HG02885 (cell line): ENCODE measurements around the gene PBX1.

ENCODE experiments used
- ATAC-seq: cut with Tn5 transposase; IDR thresholded peaks from one replicate; pipeline ENCODE4 v1.9.1; 2021; ENCODE audit warnings: mild to moderate bottlenecking; ENCODE audit not compliant: unreplicated experiment, poor library complexity

PBX1 gene

GRCh38 chr1:164611754-164612642 is 53.0 kb downstream of the PBX1 start:
- ATAC-seq = no peak

GRCh38 chr1:164613176-164613575 is 54.2 kb downstream of the PBX1 start:
- ATAC-seq = no peak

- no peak for ATAC-seq
These were observed 55.3 kb downstream of the PBX1 start for GRCh38 chr1:164614316-164614715.

DNA sequence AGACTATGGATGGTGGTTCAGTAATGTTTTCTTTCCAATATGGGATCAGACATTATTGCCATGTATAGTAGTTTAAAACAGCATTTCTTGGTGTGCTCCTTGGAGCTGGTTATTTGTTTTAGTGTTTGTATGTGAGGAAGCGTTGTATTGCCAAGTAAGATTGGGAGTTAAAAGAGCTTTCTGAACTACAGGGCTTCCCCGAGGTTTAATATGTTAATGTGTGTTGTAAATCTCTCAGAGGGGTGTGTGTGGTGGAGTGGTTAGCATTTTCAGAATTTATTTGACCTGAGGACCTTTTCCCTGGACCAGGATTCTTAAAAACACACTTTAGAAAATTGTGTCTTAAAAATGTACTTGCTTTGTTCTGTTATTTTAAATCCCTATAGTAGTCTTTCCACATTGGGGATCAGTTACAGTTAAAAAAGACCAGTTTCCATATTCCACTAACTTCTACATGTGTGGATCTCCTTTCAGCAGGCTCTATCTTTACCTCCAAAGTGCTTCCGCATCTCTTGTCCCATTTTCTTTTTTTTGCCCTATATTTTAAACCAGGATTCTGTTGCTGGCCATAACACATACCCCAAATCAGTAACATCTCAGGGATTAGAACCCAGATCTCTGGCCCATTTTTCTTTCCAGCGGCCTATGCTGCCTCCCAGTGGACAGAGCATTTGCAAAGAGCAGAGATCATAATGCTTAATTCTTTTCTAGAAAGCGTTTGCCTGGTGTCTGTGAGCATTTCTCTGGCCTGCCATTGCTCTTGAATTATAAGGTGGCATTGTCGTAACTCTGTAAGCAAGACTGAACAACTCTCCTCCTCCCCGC is 58.6 kb downstream of the PBX1 start:
- ATAC-seq = no peak

DNA sequence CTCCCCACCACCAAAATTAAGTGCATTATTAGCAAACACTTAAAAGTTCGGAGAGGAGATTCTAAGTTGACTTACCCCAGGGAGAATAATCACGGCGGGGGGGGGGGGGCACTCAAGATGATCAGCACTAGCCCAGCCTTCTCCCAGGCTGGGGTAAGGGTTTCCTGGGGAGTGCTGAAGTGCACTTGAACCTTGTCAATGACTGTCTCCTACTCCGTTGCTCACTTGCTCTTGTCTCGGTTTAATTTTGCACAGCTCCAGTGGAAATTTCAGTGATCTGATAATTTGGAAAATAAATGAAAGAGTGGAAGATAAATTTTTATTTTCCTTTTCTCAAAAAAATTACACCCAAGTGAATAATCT is 59.2 kb downstream of the PBX1 start:
- no peak for ATAC-seq

DNA sequence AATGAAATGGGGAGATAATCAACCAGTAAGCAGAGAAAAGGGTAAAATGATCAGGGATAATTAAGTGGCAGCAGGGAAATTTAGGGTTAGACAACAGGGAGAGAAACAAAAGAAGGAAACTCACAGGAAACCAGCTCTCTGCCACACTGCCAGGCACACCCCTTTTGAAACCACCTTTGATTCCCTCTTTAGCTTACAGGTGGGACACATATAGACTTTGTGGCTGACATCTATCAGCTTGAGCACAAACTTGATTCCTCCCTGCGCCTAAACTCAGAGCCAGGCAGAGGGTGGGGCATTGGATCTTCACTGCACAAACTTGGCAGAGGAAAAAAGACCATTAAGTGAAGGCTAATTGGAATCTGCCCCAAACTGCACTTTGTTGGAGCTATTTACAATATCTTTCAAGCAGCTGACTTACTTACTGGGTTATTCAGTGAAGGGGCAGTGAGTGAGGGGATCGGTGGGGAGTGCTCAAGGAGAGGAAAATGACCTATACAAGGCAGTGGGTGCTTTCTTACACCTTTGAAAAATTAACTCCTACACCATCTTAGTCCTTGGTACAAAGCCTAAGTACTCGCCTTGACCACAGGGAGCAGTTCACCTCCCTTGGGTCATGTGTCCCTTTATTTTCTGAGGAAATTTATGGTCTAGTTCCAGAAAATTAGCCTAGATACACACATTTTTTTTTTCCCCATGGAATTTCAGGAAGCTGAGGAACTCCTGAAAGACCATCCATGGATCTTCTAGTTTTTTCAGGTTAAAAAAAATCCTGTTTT is 60.2 kb downstream of the PBX1 start:
- no peak for ATAC-seq

GRCh38 chr1:164622068-164622845 is 63.3 kb downstream of the PBX1 start:
- no peak for ATAC-seq

DNA sequence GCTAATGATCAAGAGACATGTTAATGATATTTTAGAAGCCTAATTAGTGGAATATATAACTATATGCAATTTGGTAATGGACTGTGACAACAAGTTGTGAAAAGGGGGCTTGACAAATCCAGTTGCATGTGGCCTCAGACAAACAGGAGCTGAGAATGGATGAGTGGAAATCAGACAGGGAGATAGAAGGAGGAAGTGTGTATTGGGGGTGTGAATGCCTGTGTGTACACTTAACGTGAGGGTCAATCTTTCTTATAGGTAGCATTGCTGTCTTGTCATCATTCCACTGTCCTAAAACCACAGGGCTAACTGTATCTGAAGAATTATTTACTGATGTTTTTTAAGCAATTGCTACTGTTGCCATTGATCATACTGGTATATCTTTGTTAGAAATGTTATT is 64.8 kb downstream of the PBX1 start:
- no peak for ATAC-seq

DNA sequence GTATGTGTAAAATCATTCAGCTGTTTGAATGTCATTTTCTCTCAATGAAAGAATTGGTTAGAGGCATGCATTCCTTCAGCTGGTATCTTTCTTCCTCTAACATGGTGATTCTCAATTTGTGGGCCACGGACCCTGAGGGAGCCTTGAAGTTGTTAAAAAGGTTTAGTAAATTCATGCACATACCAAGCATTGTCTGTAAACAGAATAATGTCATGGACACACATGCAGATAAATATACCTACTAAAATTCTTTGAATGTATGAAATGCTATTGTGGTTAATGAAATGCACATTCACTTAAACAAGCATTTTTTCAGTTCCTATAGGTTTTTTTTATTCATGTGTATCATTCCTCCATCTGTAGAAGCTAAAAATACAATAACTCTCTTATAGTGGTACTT is 65.4 kb downstream of the PBX1 start:
- no peak for ATAC-seq

- no peak for ATAC-seq
These were observed 66.1 kb downstream of the PBX1 start for GRCh38 chr1:164625004-164625617.

- no peak for ATAC-seq
These were observed 69.8 kb downstream of the PBX1 start for GRCh38 chr1:164628772-164629171.

DNA sequence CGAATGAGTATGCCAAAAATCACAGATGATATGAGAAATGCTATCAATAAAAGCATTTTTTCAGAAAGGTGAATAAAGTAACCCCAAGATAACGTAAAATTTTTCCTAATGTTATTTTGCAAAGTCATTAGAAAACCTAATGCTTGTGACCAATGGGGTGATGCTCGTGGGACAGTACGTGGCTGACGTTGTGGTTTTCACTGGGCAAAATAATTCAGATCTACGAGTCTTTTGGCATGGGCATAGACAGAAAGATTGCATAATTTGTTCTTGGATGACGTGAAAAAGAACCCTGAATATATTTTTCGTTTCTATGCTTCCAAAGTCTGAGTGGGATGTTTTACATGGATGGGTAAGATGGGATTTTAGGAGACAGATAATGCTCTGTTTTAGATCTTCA is 71.0 kb downstream of the PBX1 start:
- ATAC-seq = no peak

- no peak for ATAC-seq
These were observed 71.8 kb downstream of the PBX1 start for GRCh38 chr1:164630626-164631396.

DNA sequence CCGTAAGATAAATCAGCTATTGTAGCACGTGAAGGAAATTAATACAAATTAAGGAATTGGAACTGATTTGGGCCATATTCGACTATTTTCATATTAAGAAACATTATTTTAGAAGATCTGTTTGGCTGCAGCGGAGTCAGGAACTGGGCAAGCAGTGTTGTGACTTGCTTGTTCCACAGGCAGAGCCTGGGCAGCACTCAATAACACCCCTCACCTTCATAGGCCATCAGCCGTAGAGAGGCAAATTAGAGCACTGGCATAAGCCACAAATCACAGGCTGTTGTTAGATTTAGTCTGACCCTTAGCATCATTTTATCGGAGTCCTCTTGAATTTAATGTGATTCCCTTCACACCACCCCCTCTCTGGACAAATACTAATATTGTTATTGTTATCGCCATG is 72.8 kb downstream of the PBX1 start:
- ATAC-seq = no peak

GRCh38 chr1:164633997-164634396 is 75.0 kb downstream of the PBX1 start:
- no peak for ATAC-seq

DNA sequence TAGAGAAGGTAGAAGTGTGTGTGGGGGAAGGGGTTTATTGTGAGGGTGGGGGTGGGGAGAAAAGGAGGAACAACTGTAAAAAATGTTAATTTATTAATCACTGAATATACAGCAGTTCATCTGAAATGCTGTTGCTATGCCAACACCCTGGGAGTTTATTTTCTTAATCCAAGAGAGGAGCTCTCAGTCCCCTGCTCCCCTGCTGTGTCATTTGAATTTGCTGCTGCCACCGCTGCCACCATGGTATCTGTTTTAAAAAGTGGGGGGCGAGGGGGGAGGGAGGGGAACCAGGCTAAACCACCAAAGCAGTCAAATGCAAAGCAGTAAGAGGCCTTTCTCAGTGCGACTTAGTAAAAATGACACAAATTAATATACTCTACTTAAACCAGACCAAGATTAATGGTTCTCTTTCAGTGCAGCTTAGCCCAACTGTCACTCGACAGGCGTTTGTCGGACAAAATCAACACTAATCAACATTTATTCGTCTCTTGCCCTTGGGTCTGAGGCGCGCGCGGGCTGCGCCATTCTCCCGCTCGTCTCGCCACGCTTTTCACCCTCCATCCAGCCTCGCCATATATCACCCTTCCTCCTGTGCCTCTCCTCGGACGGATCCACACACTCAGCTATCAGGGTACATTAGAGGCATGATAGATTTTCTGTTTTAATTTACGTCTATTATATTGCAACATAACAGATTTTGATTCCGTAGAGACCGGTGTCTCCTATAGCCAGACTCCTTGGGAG is 76.2 kb downstream of the PBX1 start:
- no peak for ATAC-seq

DNA sequence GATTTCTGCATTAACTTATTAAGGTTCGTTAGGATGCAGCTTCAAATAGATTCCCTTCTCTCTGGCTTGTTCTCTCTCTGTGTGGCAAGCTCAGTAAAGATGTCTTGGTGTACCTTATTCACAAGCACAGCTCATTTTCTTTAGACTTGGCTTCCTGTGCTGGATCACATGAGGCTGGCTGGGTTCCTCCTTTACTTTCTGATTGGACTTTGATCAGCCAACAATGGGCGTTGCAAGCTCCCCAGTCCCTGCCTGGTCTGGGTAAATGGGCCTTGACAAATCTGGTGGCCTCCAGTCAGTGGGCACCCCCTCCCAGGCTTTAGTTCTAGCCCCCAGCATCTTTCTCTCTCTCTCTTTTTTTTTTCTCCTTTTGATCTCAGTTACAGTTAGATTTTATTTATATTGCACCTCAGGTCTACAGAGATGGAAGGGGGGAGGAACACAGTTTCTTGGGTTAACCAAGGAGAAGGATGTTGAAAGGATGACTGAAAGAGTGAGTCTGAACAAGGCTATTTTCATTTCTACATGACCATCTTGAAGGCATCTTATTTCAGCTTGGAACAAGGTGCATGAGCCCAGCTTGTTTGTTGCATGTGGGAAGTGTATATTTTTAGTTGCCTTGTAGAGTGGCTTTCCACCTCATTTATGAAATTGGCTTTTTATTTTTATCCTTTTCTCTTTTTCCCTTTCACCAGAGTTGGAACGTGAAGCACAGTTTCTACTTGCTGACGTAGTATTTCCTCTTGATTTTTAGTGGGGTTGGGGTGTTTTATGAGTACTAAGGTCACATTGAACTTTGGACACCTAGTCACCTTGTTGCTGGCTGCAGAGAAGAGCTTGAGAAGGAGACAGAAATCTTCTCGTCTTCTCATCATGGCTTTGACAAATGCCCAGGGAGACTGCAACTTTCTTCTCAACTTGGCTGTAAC is 77.1 kb downstream of the PBX1 start:
- ATAC-seq = no peak
